ENCODE results near the gene PIN4. TPM values are rescaled to one million over a fixed set of nuclear protein-coding genes. Genes with fewer than 3 reads are reported as not detected.
A peak's percentile ranks its signal among the peaks of the same experiment; 100 is the strongest.

PIN4 gene
- total and polyA plus RNA-seq, 2 experiments from 2014 or later = 3.5 to 80.6 TPM

DNA sequence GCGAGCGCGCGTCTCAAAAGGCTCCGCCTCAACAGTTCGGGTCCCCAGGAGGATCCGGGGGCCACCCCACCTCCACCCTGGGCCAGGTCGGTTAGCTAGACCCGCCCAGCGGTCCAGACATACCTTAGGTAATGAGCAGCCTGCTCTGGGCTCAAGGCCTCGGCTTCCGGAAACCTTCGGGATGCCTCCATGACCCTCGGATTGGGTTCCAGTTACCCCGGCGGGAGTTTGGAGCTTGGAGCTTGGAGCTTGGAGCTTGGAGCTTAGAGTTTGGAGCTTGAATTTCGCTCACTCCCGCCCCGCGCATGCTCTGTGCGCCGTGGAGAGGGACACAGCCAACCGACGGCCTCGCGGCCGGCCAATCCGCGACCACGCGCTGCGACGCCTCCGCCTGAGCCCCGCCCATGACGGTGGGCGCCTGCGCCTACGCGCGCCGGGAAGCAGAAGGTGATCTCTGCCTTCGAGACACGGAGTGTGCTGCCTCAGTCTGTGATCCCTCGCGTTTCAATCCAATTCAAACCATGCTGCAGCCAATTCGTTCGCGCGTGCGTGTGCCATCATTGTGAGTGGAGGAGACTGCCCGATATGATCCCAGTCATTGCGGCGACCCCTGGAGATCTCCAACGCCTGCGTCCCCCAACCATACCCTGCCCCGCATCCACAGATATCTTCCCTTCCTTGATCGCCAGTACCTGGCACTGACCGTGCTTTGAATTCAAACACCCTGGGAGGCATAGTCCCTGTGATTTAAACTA, 57.3 kb downstream of the PIN4 start, which contains the start of gene ERCC6L:
Gene ERCC6L, minus strand, starts transcription at position 307 of the 755 bp plus-strand sequence. Its CDS starts 116 bp downstream, at position 191.
- peak; percentile 92 for ATAC-seq
- DNase-seq (ENCODE audit: low spot score) = peak; percentile 88
- Histone ChIP-seq H3K79me2 (replicated peaks; ENCODE audit: insufficient read depth) (peaks cover 31% of the 10 kb centered on the region), H4K20me1 (replicated peaks; ENCODE audit: insufficient read depth) (no peaks in the 10 kb centered on the region), H3F3A (replicated peaks; ENCODE audit: low read depth) (no peaks in the 10 kb centered on the region), H3K9me2 (ENCODE audit: insufficient read depth) (no peaks in the 10 kb centered on the region), H2AFZ (peak within 1 kb of the TSS; percentile 81; the same call in 1 of the 2 replicates), H3K27ac (ENCODE audit: low read depth) (peak within 1 kb of the TSS; percentile 94), H3K36me3 (ENCODE audit: insufficient read depth) (no peaks in the 10 kb centered on the region; the same call in 1 of the 2 replicates), H3K4me1 (ENCODE audit: insufficient read depth) (no peaks in the 10 kb centered on the region), H3K27me3 (ENCODE audit: insufficient read depth) (no peaks in the 10 kb centered on the region), H3K4me2 (peak within 1 kb of the TSS; percentile 90), H3K4me3 (peak within 1 kb of the TSS; percentile 77)
- Mint-ChIP-seq H3K36me3 (ENCODE audit: low read depth) (peaks cover 26% of the 10 kb centered on the region), H3K4me1 (peaks cover 11% of the 10 kb centered on the region; the same call in 2 of the 3 replicates), H3K9me3 (peaks cover 2% of the 10 kb centered on the region; the same call in 2 of the 3 replicates), H3K4me3 (peak within 1 kb of the TSS; percentile 94), H3K27me3 (ENCODE audit: insufficient read depth, low read depth, poor library complexity) (peaks cover 6% of the 10 kb centered on the region), H3K27ac (peak within 1 kb of the TSS; percentile 97)
- peak; percentile 40 for TF ChIP-seq CREB1 (CRISPR knock-in tag; IDR thresholded peaks at IDR 0.05; ENCODE audit: low read depth)
- no peak for TF ChIP-seq ZNF114 (CRISPR knock-in tag; IDR thresholded peaks at IDR 0.05)
- no peak for TF ChIP-seq REST (IDR thresholded peaks at IDR 0.05; ENCODE audit: unreplicated experiment)
- peak; percentile 95 for TF ChIP-seq POLR2AphosphoS5 (IDR thresholded peaks at IDR 0.05; ENCODE audit: low read depth)
- TF ChIP-seq, protein P1, sequence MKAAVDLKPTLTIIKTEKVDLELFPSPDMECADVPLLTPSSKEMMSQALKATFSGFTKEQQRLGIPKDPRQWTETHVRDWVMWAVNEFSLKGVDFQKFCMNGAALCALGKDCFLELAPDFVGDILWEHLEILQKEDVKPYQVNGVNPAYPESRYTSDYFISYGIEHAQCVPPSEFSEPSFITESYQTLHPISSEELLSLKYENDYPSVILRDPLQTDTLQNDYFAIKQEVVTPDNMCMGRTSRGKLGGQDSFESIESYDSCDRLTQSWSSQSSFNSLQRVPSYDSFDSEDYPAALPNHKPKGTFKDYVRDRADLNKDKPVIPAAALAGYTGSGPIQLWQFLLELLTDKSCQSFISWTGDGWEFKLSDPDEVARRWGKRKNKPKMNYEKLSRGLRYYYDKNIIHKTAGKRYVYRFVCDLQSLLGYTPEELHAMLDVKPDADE (IDR thresholded peaks at IDR 0.05) = 0 out of 2 replicates have a peak, but pooled peaks have one; percentile 36

DNA sequence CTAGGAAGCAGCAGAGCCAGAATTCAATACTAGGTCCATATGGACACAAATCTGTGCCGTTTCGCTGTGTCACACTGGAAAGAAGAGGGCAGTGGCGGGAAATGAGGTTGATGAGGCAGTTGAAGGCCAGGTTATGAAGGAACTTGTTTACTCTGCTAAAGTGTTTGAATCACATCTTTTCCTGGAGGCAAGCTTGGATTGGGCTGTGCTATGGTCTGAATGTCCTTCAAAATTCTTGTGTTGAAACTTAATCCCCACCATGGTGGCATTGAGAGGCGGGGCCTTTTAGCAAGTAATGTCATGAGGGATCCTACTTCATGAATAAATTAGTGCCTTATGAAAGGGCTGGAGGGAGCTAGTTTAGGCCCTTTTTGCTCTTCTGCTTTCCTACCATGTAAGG, 59.4 kb downstream of the PIN4 start:
- Histone ChIP-seq H3F3A (replicated peaks; ENCODE audit: low read depth) (no peaks in the 10 kb centered on the region), H3K79me2 (replicated peaks; ENCODE audit: insufficient read depth) (peaks cover 23% of the 10 kb centered on the region), H3K27me3 (ENCODE audit: insufficient read depth) (no peaks in the 10 kb centered on the region), H3K36me3 (ENCODE audit: insufficient read depth) (no peaks in the 10 kb centered on the region), H3K4me2 (no peak overlapping the region), H4K20me1 (replicated peaks; ENCODE audit: insufficient read depth) (no peaks in the 10 kb centered on the region), H3K4me3 (no peak overlapping the region), H3K27ac (ENCODE audit: low read depth) (no peak overlapping the region), H3K9me2 (ENCODE audit: insufficient read depth) (no peaks in the 10 kb centered on the region), H3K4me1 (ENCODE audit: insufficient read depth) (no peaks in the 10 kb centered on the region), H2AFZ (no peak overlapping the region)
- Mint-ChIP-seq H3K27ac (no peak overlapping the region), H3K9me3 (peaks cover under 1% of the 10 kb centered on the region; the same call in 1 of the 3 replicates), H3K36me3 (ENCODE audit: low read depth) (peaks cover 8% of the 10 kb centered on the region), H3K27me3 (ENCODE audit: insufficient read depth, low read depth, poor library complexity) (peaks cover 4% of the 10 kb centered on the region), H3K4me3 (no peak overlapping the region), H3K4me1 (peaks cover 8% of the 10 kb centered on the region; the same call in 2 of the 3 replicates)
- ATAC-seq (no peak), DNase-seq (ENCODE audit: low spot score) (no peak)
- TF ChIP-seq EZH2 (IDR thresholded peaks at IDR 0.05; ENCODE audit: low read depth, unreplicated experiment) (no peak), ZNF114 (CRISPR knock-in tag; IDR thresholded peaks at IDR 0.05) (no peak), JUNB (IDR thresholded peaks at IDR 0.05; ENCODE audit: unreplicated experiment) (no peak), POLR2AphosphoS5 (IDR thresholded peaks at IDR 0.05; ENCODE audit: low read depth) (no peak), STAT1 (IDR thresholded peaks at IDR 0.05; ENCODE audit: unreplicated experiment) (no peak), ZNF331 (CRISPR knock-in tag; IDR thresholded peaks at IDR 0.05; ENCODE audit: low read depth) (no peak), CREB1 (CRISPR knock-in tag; IDR thresholded peaks at IDR 0.05; ENCODE audit: low read depth) (no peak), REST (IDR thresholded peaks at IDR 0.05; ENCODE audit: unreplicated experiment) (no peak)
- TF ChIP-seq, protein P1 (IDR thresholded peaks at IDR 0.05) = no peak
- TF ChIP-seq, protein P2, sequence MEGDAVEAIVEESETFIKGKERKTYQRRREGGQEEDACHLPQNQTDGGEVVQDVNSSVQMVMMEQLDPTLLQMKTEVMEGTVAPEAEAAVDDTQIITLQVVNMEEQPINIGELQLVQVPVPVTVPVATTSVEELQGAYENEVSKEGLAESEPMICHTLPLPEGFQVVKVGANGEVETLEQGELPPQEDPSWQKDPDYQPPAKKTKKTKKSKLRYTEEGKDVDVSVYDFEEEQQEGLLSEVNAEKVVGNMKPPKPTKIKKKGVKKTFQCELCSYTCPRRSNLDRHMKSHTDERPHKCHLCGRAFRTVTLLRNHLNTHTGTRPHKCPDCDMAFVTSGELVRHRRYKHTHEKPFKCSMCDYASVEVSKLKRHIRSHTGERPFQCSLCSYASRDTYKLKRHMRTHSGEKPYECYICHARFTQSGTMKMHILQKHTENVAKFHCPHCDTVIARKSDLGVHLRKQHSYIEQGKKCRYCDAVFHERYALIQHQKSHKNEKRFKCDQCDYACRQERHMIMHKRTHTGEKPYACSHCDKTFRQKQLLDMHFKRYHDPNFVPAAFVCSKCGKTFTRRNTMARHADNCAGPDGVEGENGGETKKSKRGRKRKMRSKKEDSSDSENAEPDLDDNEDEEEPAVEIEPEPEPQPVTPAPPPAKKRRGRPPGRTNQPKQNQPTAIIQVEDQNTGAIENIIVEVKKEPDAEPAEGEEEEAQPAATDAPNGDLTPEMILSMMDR (conservative IDR thresholded peaks at IDR 0.05; ENCODE audit: low read depth in 2 of 2) = no peak

Measured in GM23338 (cell line).